ENCODE data around the gene TMEM147.

Gene TMEM147

GRCh38 chr19:35549174-35549788 lies 3.9 kb downstream of the TMEM147 start:
- peak; percentile 91 for DNase-seq

- no peak for DNase-seq
Measured at GRCh38 chr19:35549879-35550523, 4.6 kb downstream of the TMEM147 start.

GRCh38 chr19:35551091-35551810 lies 5.8 kb downstream of the TMEM147 start:
- DNase-seq: no peak

GRCh38 chr19:35552534-35553384 lies 7.3 kb downstream of the TMEM147 start:
- no peak for DNase-seq

- no peak for DNase-seq
Measured at GRCh38 chr19:35553385-35554000, 8.1 kb downstream of the TMEM147 start.

- DNase-seq: no peak
Measured at GRCh38 chr19:35554076-35554475, 8.7 kb downstream of the TMEM147 start.

GRCh38 chr19:35555301-35556005 lies 10.0 kb downstream of the TMEM147 start:
- peak; percentile 52 for DNase-seq

GRCh38 chr19:35556025-35556590 lies 10.7 kb downstream of the TMEM147 start:
- no peak for DNase-seq

- DNase-seq: no peak
Measured at GRCh38 chr19:35556846-35557538, 11.6 kb downstream of the TMEM147 start.

- DNase-seq: peak; percentile 80
Measured at GRCh38 chr19:35557539-35558399, 12.3 kb downstream of the TMEM147 start.

GRCh38 chr19:35558400-35559280 lies 13.2 kb downstream of the TMEM147 start:
- no peak for DNase-seq

GRCh38 chr19:35559281-35559659 lies 13.8 kb downstream of the TMEM147 start:
- DNase-seq: no peak

- DNase-seq: no peak
Measured at GRCh38 chr19:35559781-35560180, 14.4 kb downstream of the TMEM147 start.

- no peak for DNase-seq
Measured at GRCh38 chr19:35560271-35560670, 14.8 kb downstream of the TMEM147 start.

- DNase-seq: no peak
Measured at GRCh38 chr19:35560677-35561076, 15.3 kb downstream of the TMEM147 start.

- no peak for DNase-seq
Measured at GRCh38 chr19:35561436-35561835, 16.0 kb downstream of the TMEM147 start.

GRCh38 chr19:35562336-35562735 lies 16.9 kb downstream of the TMEM147 start:
- no peak for DNase-seq

- DNase-seq: no peak
Measured at GRCh38 chr19:35562776-35563175, 17.4 kb downstream of the TMEM147 start.

GRCh38 chr19:35563207-35563829 lies 17.9 kb downstream of the TMEM147 start, which contains the start of gene ATP4A:
Gene ATP4A, minus strand, starts transcription at chr19:35563658. Its CDS starts 29 bp downstream, at chr19:35563629.
- no peak for DNase-seq
